ENCODE results near the gene KLHL41.
"Not testable (repeated sequence)": the region's sequence is repeated elsewhere in the genome, so short reads cannot be mapped to it uniquely, and the experiment has no call there.

The KLHL41 gene

DNA sequence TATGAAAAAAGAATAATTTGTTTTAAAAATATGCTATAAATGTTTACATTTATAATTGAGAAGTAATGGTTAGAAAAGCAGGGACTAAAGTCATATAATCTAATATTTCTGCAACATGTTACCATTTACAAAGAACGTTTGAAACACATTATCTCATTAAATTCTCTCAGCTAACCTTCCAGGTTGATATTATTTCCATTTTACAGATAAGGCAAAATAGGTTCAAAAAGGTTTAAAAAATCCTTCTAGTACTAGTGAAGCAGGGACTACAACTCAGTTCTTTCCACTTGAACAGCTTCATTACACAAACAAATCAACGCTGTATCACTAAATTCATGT lies 63.3 kb downstream of the KLHL41 start:
- H3K9me3 ChIP-seq (ENCODE audit: control insufficient read depth, low read length) = no peaks in the 10 kb centered on the region
- H3K36me3 ChIP-seq (ENCODE audit: control insufficient read depth, insufficient read depth, low read length, severe bottlenecking) = no peaks in the 10 kb centered on the region
- H3K9ac ChIP-seq (ENCODE audit: low read length) = peak overlapping the region; percentile 93
- H3K4me3 ChIP-seq (ENCODE audit: low read length) = peak overlapping the region; percentile 96
- peaks cover 14% of the 10 kb centered on the region for H3K4me1 ChIP-seq (ENCODE audit: control insufficient read depth, insufficient read depth, low read length)
- no peaks in the 10 kb centered on the region for H3K27me3 ChIP-seq (replicated peaks; ENCODE audit: control insufficient read depth, insufficient read depth, low read length)
- no peak for DNase-seq (ENCODE audit: low read depth)

DNA sequence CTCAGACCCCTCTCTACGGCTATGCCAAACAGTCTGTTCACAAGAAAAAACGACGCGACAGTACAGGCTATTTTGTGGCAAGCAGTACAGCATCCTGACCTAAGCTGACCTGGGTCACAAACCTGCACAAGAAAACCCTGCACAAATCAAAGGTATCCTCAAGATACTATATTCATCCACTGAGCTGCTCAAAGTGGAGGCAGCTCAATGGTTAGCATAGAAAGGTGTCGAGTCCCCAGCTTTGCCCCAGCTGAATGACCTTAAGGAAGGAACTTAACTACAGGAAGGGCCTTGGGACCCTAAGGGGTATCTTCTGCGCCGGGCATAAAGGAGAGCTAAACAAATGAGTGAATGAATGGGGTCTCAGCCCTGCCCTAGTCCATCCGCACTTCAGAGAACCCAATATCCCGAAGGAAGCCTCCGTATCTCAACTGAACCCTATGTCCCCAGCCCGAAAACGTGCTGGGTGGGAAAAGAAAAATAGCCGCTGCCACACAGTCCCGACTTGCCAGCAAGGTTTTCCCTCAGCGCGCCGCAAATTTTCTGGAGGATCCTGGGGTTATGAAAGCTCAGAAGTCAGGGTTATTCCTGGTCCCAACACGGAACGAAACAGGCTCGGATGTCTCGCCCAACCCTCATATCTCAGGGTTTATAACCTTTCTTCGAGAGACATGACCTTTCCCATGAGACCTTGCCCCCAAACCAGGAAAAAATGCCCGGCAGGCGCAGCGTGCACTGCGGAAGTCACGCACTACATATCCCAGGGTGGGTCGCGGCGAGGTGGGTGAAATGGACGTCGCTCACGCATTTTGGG lies 63.9 kb downstream of the KLHL41 start, which contains the start of gene FASTKD1:
TSS of gene FASTKD1 (minus strand) at position 706 of the 814 bp plus-strand sequence. CDS start 1,836 bp downstream, outside the sequence.
- Histone ChIP-seq H3K27me3 (replicated peaks; ENCODE audit: control insufficient read depth, insufficient read depth, low read length) (no peaks in the 10 kb centered on the region), H3K4me3 (ENCODE audit: low read length) (peak within 1 kb of the TSS; percentile 96), H3K36me3 (ENCODE audit: control insufficient read depth, insufficient read depth, low read length, severe bottlenecking) (no peaks in the 10 kb centered on the region), H3K9ac (ENCODE audit: low read length) (peak within 1 kb of the TSS; percentile 93), H3K4me1 (ENCODE audit: control insufficient read depth, insufficient read depth, low read length) (peaks cover 14% of the 10 kb centered on the region), H3K9me3 (ENCODE audit: control insufficient read depth, low read length) (no peaks in the 10 kb centered on the region)
- DNase-seq (ENCODE audit: low read depth) = peak; percentile 94

DNA sequence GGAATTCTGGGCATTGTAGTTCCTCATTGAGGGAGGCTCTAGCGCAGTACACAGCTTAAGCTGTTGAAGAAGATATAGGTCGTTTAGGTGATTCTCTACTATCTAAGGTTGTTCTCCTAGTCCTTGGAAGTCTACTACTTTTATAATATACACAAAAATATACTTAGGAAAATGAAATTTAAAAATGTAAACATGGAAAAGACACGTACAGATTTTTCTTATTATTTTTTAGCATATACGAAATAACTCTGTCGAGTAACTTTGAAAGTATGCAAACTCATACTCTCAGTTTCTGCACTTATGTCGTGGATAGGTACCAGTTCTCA lies 64.4 kb downstream of the KLHL41 start:
- DNase-seq (ENCODE audit: low read depth) = no peak
- peaks cover 14% of the 10 kb centered on the region for H3K4me1 ChIP-seq (ENCODE audit: control insufficient read depth, insufficient read depth, low read length)
- no peaks in the 10 kb centered on the region for H3K27me3 ChIP-seq (replicated peaks; ENCODE audit: control insufficient read depth, insufficient read depth, low read length)
- H3K36me3 ChIP-seq (ENCODE audit: control insufficient read depth, insufficient read depth, low read length, severe bottlenecking) = no peaks in the 10 kb centered on the region
- no peaks in the 10 kb centered on the region for H3K9me3 ChIP-seq (ENCODE audit: control insufficient read depth, low read length)
- H3K9ac ChIP-seq (ENCODE audit: low read length) = peak overlapping the region; percentile 93
- peak overlapping the region; percentile 96 for H3K4me3 ChIP-seq (ENCODE audit: low read length)

DNA sequence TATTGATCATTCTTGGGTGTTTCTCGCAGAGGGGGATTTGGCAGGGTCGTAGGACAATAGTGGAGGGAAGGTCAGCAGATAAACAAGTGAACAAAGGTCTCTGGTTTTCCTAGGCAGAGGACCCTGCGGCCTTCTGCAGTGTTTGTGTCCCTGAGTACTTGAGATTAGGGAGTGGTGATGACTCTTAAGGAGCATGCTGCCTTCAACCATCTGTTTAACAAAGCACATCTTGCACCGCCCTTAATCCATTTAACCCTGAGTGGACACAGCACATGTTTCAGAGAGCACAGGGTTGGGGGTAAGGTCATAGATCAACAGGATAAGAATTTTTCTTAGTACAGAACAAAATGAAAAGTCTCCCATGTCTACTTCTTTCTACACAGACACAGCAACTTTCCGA lies 65.0 kb downstream of the KLHL41 start:
- DNase-seq (ENCODE audit: low read depth); H3K9me3 ChIP-seq (ENCODE audit: control insufficient read depth, low read length); H3K9ac ChIP-seq (ENCODE audit: low read length); H3K4me3 ChIP-seq (ENCODE audit: low read length); H3K27me3 ChIP-seq (replicated peaks; ENCODE audit: control insufficient read depth, insufficient read depth, low read length); H3K36me3 ChIP-seq (ENCODE audit: control insufficient read depth, insufficient read depth, low read length, severe bottlenecking): not testable (repeated sequence)
- peaks cover 14% of the 10 kb centered on the region for H3K4me1 ChIP-seq (ENCODE audit: control insufficient read depth, insufficient read depth, low read length)

DNA sequence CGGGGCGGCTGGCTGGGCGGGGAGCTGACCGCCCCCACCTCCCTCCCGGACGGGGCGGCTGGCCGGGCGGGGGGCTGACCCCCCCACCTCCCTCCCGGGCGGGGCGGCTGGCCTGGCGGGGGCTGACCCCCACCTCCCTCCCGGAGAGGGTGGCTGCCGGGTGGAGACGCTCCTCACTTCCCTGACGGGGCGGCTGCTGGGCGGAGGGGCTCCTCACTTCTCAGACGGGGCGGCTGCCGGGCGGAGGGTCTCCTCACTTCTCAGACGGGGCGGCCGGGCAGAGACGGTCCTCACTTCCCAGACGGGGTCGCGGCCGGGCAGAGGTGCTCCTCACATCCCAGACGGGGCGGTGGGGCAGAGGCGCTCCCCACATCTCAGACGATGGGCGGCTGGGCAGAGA lies 65.8 kb downstream of the KLHL41 start:
- H3K27me3 ChIP-seq (replicated peaks; ENCODE audit: control insufficient read depth, insufficient read depth, low read length); H3K9ac ChIP-seq (ENCODE audit: low read length); H3K9me3 ChIP-seq (ENCODE audit: control insufficient read depth, low read length); H3K36me3 ChIP-seq (ENCODE audit: control insufficient read depth, insufficient read depth, low read length, severe bottlenecking); H3K4me3 ChIP-seq (ENCODE audit: low read length); DNase-seq (ENCODE audit: low read depth): not testable (repeated sequence)
- H3K4me1 ChIP-seq (ENCODE audit: control insufficient read depth, insufficient read depth, low read length) = peaks cover 14% of the 10 kb centered on the region

All from adipocyte (in vitro differentiated cells).